SK-N-SH treated with all-trans-retinoic acid at 6 μM for 48 hours (cell line): ENCODE data around the gene CEP295NL.
A peak's percentile ranks its signal among the peaks of the same experiment; 100 is the strongest.

Source experiments
- ATAC-seq: fragments of 200-7000 bp; cut with Tn5 transposase; 3 replicates; pipeline ENCODE4 v1.9.1; 2020; ENCODE audit warnings: mild to moderate bottlenecking, moderate library complexity
- ARNTL ChIP-seq: fragments of 450-650 bp; formaldehyde crosslinking; IDR thresholded peaks from 2 replicates; pipeline ENCODE4 v1.5.0; 2020; ENCODE audit warnings: low read depth, mild to moderate bottlenecking, moderate library complexity, borderline replicate concordance
- CREB5 ChIP-seq: fragments of 250-450 bp; sonication (Bioruptor Pico); IDR thresholded peaks from 2 replicates; pipeline ENCODE4 v1.5.1; 2020; ENCODE audit warnings: low read depth, mild to moderate bottlenecking, moderate library complexity
- ISL1 ChIP-seq: fragments of 250-450 bp; sonication (Bioruptor Pico); IDR thresholded peaks from 2 replicates; pipeline ENCODE4 v2.1.2; 2022; ENCODE audit warnings: mild to moderate bottlenecking, moderate library complexity
- PPARA ChIP-seq: fragments of 250-450 bp; sonication (Bioruptor Pico); IDR thresholded peaks from 2 replicates; pipeline ENCODE4 v1.5.0; 2020; ENCODE audit warnings: mild to moderate bottlenecking, borderline replicate concordance
- RARB ChIP-seq: fragments of 250-450 bp; sonication (Bioruptor Pico); IDR thresholded peaks from 2 replicates; pipeline ENCODE4 v1.8.0; 2021; ENCODE audit warnings: mild to moderate bottlenecking, moderate library complexity
- TCF4 ChIP-seq: fragments of 250-450 bp; sonication (Bioruptor Pico); IDR thresholded peaks from 2 replicates; pipeline ENCODE4 v1.8.0; 2021; ENCODE audit warnings: mild to moderate bottlenecking, moderate library complexity, borderline replicate concordance
- TSHZ2 ChIP-seq: fragments of 250-450 bp; sonication (Bioruptor Pico); IDR thresholded peaks from 2 replicates; pipeline ENCODE4 v1.5.0; 2020; ENCODE audit warnings: mild to moderate bottlenecking, moderate library complexity
- ZC3H10 ChIP-seq: fragments of 250-450 bp; sonication (Bioruptor Pico); IDR thresholded peaks from 2 replicates; pipeline ENCODE4 v1.5.1; 2021; ENCODE audit warnings: mild to moderate bottlenecking, moderate library complexity
- ZFP3 ChIP-seq: fragments of 250-450 bp; sonication (Bioruptor Pico); IDR thresholded peaks from 2 replicates; pipeline ENCODE4 v1.5.0; 2020; ENCODE audit warnings: mild to moderate bottlenecking, moderate library complexity
- ZNF565 ChIP-seq: fragments of 450-650 bp; formaldehyde crosslinking; conservative IDR thresholded peaks from 2 replicates; pipeline ENCODE4 v1.5.0; 2020; ENCODE audit warnings: low read depth, mild to moderate bottlenecking, moderate library complexity
- ZNF70 ChIP-seq: fragments of 450-650 bp; formaldehyde crosslinking; IDR thresholded peaks from 2 replicates; pipeline ENCODE4 v1.5.0; 2020; ENCODE audit warnings: mild to moderate bottlenecking, moderate library complexity
- ZNF8 ChIP-seq: fragments of 450-650 bp; formaldehyde crosslinking; IDR thresholded peaks from 2 replicates; pipeline ENCODE4 v1.5.0; 2020; ENCODE audit warnings: mild to moderate bottlenecking, moderate library complexity
- TF ChIP-seq, protein P1 (sequence below): fragments of 250-450 bp; sonication (Bioruptor Pico); IDR thresholded peaks from 2 replicates; pipeline ENCODE4 v1.5.1; 2021; ENCODE audit warnings: mild to moderate bottlenecking, moderate library complexity
- TF ChIP-seq, protein P2 (sequence below): fragments of 250-450 bp; sonication (Bioruptor Pico); IDR thresholded peaks from 2 replicates; pipeline ENCODE4 v1.8.0; 2020; ENCODE audit warnings: mild to moderate bottlenecking, moderate library complexity, borderline replicate concordance

Gene CEP295NL

GRCh38 chr17:78862073-78863023 is 40.7 kb downstream of the CEP295NL start (continued):
- TF ChIP-seq TSHZ2 (CRISPR knock-in tag) (no peak), PPARA (CRISPR knock-in tag) (no peak), TCF4 (CRISPR knock-in tag) (no peak), ZFP3 (CRISPR knock-in tag) (peak; percentile 75; the same call in 1 of the 2 replicates), ZC3H10 (CRISPR knock-in tag) (no peak), ZNF8 (CRISPR knock-in tag) (no peak)
- TF ChIP-seq, protein P1, sequence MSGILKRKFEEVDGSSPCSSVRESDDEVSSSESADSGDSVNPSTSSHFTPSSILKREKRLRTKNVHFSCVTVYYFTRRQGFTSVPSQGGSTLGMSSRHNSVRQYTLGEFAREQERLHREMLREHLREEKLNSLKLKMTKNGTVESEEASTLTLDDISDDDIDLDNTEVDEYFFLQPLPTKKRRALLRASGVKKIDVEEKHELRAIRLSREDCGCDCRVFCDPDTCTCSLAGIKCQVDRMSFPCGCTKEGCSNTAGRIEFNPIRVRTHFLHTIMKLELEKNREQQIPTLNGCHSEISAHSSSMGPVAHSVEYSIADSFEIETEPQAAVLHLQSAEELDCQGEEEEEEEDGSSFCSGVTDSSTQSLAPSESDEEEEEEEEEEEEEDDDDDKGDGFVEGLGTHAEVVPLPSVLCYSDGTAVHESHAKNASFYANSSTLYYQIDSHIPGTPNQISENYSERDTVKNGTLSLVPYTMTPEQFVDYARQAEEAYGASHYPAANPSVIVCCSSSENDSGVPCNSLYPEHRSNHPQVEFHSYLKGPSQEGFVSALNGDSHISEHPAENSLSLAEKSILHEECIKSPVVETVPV (CRISPR knock-in tag) = no peak

- TF ChIP-seq ZNF70 (CRISPR knock-in tag) (no peak), ZNF8 (CRISPR knock-in tag) (no peak), ARNTL (CRISPR knock-in tag) (no peak), ISL1 (no peak), ZNF565 (CRISPR knock-in tag) (no peak), RARB (CRISPR knock-in tag) (no peak), CREB5 (no peak), TSHZ2 (CRISPR knock-in tag) (no peak), ZFP3 (CRISPR knock-in tag) (no peak), PPARA (CRISPR knock-in tag) (no peak)
- TF ChIP-seq, protein P2, sequence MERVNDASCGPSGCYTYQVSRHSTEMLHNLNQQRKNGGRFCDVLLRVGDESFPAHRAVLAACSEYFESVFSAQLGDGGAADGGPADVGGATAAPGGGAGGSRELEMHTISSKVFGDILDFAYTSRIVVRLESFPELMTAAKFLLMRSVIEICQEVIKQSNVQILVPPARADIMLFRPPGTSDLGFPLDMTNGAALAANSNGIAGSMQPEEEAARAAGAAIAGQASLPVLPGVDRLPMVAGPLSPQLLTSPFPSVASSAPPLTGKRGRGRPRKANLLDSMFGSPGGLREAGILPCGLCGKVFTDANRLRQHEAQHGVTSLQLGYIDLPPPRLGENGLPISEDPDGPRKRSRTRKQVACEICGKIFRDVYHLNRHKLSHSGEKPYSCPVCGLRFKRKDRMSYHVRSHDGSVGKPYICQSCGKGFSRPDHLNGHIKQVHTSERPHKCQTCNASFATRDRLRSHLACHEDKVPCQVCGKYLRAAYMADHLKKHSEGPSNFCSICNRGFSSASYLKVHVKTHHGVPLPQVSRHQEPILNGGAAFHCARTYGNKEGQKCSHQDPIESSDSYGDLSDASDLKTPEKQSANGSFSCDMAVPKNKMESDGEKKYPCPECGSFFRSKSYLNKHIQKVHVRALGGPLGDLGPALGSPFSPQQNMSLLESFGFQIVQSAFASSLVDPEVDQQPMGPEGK (CRISPR knock-in tag) = no peak
- no peak for ATAC-seq
Measured at GRCh38 chr17:78861229-78861628, 41.8 kb downstream of the CEP295NL start.

- TF ChIP-seq, protein P2 (CRISPR knock-in tag) = no peak
- no peak for ATAC-seq
Measured at GRCh38 chr17:78859051-78859450, 44.0 kb downstream of the CEP295NL start.
